Measurements from ENCODE around the gene SSH3.
"Not testable (repeated sequence)": the region's sequence is repeated elsewhere in the genome, so short reads cannot be mapped to it uniquely, and the experiment has no call there.

Gene SSH3

GRCh38 chr11:67308031-67308866 is 4.9 kb downstream of the SSH3 start:
- no peak overlapping the region for H3K4me3 ChIP-seq (ENCODE audit: low read depth, low read length)

GRCh38 chr11:67309166-67309565 is 5.8 kb downstream of the SSH3 start:
- no peak overlapping the region for H3K4me3 ChIP-seq (ENCODE audit: low read depth, low read length)

- H3K4me3 ChIP-seq (ENCODE audit: low read depth, low read length) = no peak overlapping the region
Observed at GRCh38 chr11:67309661-67310061, 6.3 kb downstream of the SSH3 start.

DNA sequence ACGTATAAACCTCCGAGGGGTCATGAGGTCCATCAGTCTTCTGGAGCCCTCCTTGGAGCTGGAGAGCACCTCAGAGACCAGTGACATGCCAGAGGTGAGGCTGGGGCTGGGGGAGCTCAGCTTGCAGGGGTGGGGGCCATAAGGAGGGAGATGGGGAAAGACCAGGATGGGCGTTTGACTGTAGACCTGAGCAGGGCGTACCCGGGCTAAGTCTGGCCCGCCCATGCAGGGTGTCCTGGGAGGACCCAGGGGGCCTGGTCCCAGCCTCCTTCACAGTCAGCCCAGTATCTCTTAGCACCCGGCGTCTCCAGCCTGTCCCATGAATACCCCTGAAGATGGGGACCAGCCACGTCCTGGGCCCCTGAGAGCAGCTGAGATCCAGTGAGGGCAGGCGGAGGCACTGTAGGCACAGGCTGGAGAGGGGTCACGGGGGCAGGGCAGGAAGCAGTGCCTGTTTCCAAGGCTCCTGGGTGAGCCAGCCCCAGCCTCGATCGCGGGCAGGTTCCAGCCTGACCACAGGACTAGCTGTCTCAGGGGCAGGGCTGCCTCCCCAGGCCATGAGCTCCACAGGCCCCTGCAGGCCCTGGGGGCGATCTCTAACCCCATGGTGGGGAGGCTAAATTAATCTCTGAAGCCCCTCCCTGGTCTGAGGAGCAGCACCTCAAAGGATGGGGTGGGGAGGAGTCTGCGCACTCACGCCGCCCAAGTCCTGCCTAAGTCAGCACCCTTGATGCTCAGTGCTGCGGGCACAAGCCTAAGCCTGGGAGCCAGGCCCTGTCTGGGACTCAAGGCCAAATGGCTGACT is 7.1 kb downstream of the SSH3 start:
- no peak overlapping the region for H3K4me3 ChIP-seq (ENCODE audit: low read depth, low read length)

DNA sequence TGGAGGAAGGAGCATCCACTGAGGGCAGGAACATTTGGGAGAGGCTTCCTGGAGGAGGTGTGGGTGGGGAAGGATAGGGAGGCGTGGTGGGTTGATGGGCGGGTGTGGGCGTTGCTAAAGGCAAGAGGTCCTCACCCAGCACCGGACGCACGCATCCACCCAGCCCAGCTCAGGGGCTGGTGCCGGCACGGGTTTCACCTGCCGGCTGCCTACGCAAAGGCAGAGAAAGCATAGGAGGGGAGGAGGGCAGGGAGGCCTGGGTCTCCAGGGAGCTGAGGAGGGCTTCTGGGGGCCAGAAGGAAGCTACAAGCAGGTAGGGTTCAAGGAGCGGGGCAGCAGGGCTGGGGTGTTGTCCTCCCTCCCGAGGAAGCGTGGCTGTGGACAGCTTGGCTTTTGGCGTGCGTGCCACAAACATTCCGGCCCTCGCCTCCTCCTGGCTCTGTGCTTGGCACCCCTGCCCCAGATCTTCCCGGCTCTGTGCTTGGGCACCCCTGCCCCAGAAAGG is 7.8 kb downstream of the SSH3 start:
- H3K4me3 ChIP-seq (ENCODE audit: low read depth, low read length) = no peak overlapping the region

DNA sequence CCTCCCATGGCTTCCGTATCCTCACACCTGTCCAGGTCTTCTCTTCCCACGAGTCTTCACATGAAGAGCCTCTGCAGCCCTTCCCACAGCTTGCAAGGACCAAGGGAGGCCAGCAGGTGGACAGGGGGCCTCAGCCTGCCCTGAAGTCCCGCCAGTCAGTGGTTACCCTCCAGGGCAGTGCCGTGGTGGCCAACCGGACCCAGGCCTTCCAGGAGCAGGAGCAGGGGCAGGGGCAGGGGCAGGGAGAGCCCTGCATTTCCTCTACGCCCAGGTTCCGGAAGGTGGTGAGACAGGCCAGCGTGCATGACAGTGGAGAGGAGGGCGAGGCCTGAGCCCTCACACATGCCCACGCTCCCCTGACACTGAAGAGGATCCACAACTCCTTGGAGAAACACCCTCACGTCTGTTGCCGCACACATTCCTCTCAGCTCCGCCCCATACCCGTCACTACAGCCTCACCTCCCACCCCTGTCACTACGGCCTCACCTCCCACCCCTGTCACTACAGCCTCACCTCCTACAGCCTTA is 8.3 kb downstream of the SSH3 start:
- H3K4me3 ChIP-seq (ENCODE audit: low read depth, low read length) = no peak overlapping the region

GRCh38 chr11:67312187-67313021 is 9.1 kb downstream of the SSH3 start:
- no peak overlapping the region for H3K4me3 ChIP-seq (ENCODE audit: low read depth, low read length)

DNA sequence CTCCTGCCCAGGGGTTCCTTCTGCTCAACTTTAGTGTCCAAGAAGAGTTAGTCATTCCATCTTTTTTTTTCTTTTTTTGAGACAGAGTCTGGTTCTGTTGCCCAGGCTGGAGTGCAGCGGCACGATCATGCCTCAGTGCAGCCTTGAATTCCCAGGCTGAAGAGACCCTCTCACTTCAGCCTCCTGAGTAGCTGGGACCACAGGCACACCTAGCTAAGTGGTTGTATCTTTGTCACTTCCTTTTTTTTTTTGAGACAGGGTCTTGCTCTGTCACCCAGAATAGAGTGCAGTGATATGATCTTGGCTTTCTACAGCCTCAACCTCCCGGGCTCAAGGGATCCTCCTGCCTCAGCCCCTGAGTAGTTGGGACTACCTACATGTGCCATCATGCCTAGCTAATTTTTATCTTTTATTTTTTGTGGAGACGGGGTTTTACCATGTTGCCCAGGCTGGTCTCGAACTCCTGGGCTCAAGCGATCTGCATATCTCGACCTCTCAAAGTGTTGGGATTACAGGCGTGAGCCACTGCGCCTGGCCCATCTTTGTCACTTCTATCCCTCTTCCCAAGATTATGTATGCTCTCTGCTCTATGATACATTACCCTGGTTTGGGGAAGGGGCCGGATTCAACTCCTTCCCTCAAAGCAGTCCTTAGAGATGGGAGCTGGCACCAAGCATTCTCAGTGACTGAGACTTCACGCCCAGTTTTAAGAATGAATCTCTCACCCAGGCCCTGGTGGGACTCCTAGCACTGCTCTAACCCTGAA is 10.0 kb downstream of the SSH3 start:
- no peak overlapping the region for H3K4me3 ChIP-seq (ENCODE audit: low read depth, low read length)

DNA sequence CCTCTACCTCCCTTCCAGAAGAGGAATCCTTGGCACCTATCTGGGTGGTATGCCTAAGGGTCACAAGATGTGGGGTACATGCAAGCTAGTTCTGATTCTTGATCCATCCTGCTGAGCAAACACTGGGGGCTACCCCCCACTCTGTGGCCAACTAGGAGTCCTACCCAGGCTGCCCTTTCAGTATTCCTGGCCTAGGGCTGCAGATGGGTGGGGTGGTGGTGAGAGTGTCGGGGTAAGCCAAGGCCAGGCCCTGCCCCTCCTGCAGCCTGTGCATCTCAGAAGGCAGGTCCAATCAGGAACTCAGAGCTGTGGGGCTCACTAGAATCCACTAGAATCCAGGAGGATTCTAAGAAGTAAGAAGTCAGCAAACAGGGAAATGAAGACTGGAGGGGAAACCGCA is 10.9 kb downstream of the SSH3 start:
- no peak overlapping the region for H3K4me3 ChIP-seq (ENCODE audit: low read depth, low read length)

GRCh38 chr11:67315325-67315909 is 12.1 kb downstream of the SSH3 start:
- no peak overlapping the region for H3K4me3 ChIP-seq (ENCODE audit: low read depth, low read length)

- peak overlapping the region; percentile 75 for H3K4me3 ChIP-seq (ENCODE audit: low read depth, low read length)
Observed at GRCh38 chr11:67316882-67317204, 13.5 kb downstream of the SSH3 start.

DNA sequence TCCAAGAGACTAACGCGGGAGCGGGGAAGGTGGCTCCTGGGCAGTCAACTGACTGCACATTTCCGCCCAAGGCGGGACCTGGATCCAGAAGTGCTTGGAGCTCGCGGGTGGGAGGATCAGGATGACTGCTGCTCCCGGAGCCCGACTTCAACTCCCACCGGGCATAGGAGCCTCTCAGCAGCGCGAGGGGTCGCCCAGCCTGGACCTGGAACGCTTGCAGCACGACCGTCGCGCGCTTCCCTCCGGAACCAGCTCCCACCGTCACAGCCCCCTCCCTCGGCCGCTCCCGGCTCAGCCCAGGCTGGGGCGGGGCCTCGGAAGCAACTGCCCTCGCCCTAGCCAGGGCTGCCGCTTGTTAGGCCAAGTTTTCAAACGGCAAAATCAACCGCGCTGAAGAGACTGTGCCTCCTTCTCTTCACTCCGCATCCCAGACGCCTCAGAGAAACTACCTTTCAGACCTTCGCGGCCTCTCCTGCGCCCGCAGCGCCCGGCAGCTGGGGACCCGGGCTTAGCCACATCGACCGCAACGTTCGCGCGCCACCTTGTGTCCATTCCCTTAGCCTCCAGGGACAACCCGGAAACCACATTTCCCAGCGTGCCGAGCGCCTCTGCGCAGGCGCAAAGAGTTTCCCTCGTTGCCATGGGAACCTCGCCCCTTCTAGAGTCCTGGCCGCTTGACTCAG is 14.0 kb downstream of the SSH3 start:
- H3K4me3 ChIP-seq (ENCODE audit: low read depth, low read length) = peak overlapping the region; percentile 75

GRCh38 chr11:67317888-67318555 is 14.7 kb downstream of the SSH3 start:
- H3K4me3 ChIP-seq (ENCODE audit: low read depth, low read length) = peak overlapping the region; percentile 75

DNA sequence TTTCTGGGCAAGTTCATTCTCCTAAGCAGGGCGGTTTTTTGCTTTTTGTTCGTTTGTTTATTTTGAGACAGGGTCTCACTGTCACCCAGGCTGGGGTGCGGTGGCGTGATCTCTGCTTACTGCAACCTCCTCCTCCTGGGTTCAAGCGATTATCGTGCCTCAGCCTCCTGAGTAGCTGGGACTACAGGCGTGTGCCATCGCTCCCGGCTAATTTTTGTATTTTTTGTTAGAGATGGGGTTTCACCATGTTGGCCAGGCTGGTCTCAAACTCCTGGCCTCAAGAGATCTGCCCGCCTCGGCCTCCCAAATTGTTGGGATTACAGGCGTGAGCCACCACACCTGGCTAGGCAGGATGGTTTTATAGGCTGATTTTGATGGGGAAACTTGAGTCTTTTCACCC is 15.5 kb downstream of the SSH3 start:
- not testable (repeated sequence) for H3K4me3 ChIP-seq (ENCODE audit: low read depth, low read length)

DNA sequence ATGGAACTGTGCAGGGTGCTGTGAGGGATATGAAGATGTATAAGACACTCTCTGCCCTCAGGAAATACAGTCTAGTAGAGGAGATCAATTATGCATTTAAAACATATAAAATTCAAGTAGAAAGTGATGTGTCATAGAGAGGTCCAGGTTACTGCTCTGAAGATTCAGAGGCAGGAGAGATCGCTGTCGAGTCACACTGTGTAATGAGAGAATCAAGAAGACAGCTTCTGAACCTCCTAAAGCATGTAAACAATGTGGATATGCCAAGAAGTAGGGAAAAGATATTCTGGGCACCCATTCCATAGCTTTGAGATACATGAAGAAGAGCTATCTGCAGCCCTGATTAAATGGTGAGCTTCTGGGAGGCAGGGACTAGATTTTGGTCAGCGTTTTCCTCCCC is 16.7 kb downstream of the SSH3 start:
- H3K4me3 ChIP-seq (ENCODE audit: low read depth, low read length) = no peak overlapping the region

GRCh38 chr11:67320691-67321090 is 17.4 kb downstream of the SSH3 start:
- H3K4me3 ChIP-seq (ENCODE audit: low read depth, low read length) = no peak overlapping the region

DNA sequence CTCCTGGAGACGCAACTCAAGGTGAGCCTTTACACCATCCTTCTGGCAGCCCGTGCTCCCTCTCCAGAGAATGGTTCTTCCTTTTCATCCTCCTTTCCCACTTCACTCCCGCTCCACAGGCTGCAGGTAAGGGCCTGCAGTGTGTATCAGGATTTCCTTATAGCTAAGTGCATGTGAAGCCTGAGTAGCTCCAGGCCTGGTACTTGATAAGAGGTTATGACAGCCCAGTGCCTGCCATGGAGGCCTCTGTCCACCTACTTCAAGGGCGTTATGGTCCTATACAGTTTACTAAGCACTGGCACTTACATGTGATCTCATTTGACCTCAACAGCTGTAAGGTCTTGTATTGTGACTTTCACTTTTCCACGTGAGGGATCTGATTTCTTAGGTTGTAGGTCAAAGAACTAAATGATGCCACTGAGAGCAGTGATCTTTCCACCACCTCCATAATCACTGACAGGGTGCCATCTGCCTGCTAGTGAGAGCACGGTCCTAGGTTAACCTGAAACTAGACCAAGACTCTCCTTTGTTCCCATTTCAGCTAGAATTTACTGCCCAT is 18.1 kb downstream of the SSH3 start:
- H3K4me3 ChIP-seq (ENCODE audit: low read depth, low read length) = no peak overlapping the region

DNA sequence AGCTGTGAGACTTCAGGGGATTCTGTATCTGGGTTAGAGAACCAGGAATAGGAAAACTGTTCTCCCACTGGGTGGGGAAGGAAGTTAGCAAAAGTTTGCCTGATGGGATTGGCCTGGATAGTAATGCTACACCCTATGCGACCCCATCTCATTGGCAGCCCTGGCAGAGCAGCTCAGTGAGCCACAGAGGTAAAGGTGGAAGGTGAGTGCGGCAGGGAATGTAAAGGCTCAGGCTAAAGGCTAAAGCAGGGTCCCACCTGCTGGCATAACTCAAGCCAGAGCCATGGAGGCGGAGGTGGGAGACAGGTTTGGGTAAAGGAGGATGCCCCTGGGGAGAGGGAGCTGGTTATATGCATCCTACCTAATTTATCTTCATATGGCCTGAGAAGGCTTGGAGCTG is 18.7 kb downstream of the SSH3 start:
- no peak overlapping the region for H3K4me3 ChIP-seq (ENCODE audit: low read depth, low read length)

Data from iPS-11a (cell line).